ENCODE measurements around the gene TFF3. TPM values are rescaled to one million over a fixed set of nuclear protein-coding genes. Genes with fewer than 3 reads are reported as not detected.

The TFF3 gene
- total RNA-seq, 2 donors from 2014 or later, result 5.0 TPM

- Histone ChIP-seq H3K4me3 (no peak overlapping the region), H3K9me3 (peaks cover 0 to 20% of the 10 kb centered on the region in 2 donors), H3K36me3 (no peaks in the 10 kb centered on the region), H3K27ac (no peak overlapping the region), H3K4me1 (no peaks in the 10 kb centered on the region), H3K27me3 (no peaks in the 10 kb centered on the region)
- TF ChIP-seq CTCF (IDR thresholded peaks at IDR 0.05), result no peak
- DNase-seq (ENCODE audit: low spot score), result no peak
These were observed 45.1 kb upstream of the TFF3 start for GRCh38 chr21:42360317-42360716.

- Histone ChIP-seq H3K27ac (no peak overlapping the region), H3K4me1 (no peaks in the 10 kb centered on the region), H3K27me3 (no peaks in the 10 kb centered on the region), H3K4me3 (no peak overlapping the region), H3K36me3 (no peaks in the 10 kb centered on the region), H3K9me3 (peaks cover 0 to 32% of the 10 kb centered on the region in 2 donors)
- no peak for TF ChIP-seq CTCF (IDR thresholded peaks at IDR 0.05)
- DNase-seq (ENCODE audit: low spot score), result no peak
These were observed 43.7 kb upstream of the TFF3 start for GRCh38 chr21:42358937-42359336.

GRCh38 chr21:42358261-42358660 is 43.1 kb upstream of the TFF3 start:
- no peaks in the 10 kb centered on the region for H3K4me1 ChIP-seq
- H3K9me3 ChIP-seq, result peaks cover 0 to 34% of the 10 kb centered on the region in 2 donors
- H3K36me3 ChIP-seq, result no peaks in the 10 kb centered on the region
- no peak for DNase-seq (ENCODE audit: low spot score)
- TF ChIP-seq CTCF (IDR thresholded peaks at IDR 0.05), result no peak
- no peak overlapping the region for H3K4me3 ChIP-seq
- H3K27ac ChIP-seq, result no peak overlapping the region
- no peaks in the 10 kb centered on the region for H3K27me3 ChIP-seq

- peaks cover 0 to 34% of the 10 kb centered on the region in 2 donors for H3K9me3 ChIP-seq
- H3K4me1 ChIP-seq, result no peaks in the 10 kb centered on the region
- H3K36me3 ChIP-seq, result no peaks in the 10 kb centered on the region
- H3K4me3 ChIP-seq, result no peak overlapping the region
- TF ChIP-seq CTCF (IDR thresholded peaks at IDR 0.05), result no peak
- no peak overlapping the region for H3K27ac ChIP-seq
- H3K27me3 ChIP-seq, result no peaks in the 10 kb centered on the region
- DNase-seq (ENCODE audit: low spot score), result no peak
These were observed 42.1 kb upstream of the TFF3 start for GRCh38 chr21:42357307-42357706.

GRCh38 chr21:42356650-42357049 is 41.4 kb upstream of the TFF3 start:
- no peak for TF ChIP-seq CTCF (IDR thresholded peaks at IDR 0.05)
- Histone ChIP-seq H3K36me3 (no peaks in the 10 kb centered on the region), H3K4me3 (no peak overlapping the region), H3K9me3 (peaks cover 0 to 34% of the 10 kb centered on the region in 2 donors), H3K27me3 (no peaks in the 10 kb centered on the region), H3K4me1 (no peaks in the 10 kb centered on the region), H3K27ac (no peak overlapping the region)
- DNase-seq (ENCODE audit: low spot score), result no peak

GRCh38 chr21:42356046-42356445 is 40.8 kb upstream of the TFF3 start:
- Histone ChIP-seq H3K36me3 (no peaks in the 10 kb centered on the region), H3K9me3 (peaks cover 0 to 34% of the 10 kb centered on the region in 2 donors), H3K4me1 (no peaks in the 10 kb centered on the region), H3K27ac (no peak overlapping the region), H3K4me3 (no peak overlapping the region), H3K27me3 (no peaks in the 10 kb centered on the region)
- TF ChIP-seq CTCF (IDR thresholded peaks at IDR 0.05), result no peak
- no peak for DNase-seq (ENCODE audit: low spot score)
